NCI-H2029 treated with DMSO at 0.1 percent for 48 hours (cell line): ENCODE data around the gene IFI30.
A peak's percentile ranks its signal among the peaks of the same experiment; 100 is the strongest.

Experiments
- DNase-seq: peaks from one replicate; lab custom pipeline; 2025; lab: John Stamatoyannopoulos, UW

Gene IFI30

DNA sequence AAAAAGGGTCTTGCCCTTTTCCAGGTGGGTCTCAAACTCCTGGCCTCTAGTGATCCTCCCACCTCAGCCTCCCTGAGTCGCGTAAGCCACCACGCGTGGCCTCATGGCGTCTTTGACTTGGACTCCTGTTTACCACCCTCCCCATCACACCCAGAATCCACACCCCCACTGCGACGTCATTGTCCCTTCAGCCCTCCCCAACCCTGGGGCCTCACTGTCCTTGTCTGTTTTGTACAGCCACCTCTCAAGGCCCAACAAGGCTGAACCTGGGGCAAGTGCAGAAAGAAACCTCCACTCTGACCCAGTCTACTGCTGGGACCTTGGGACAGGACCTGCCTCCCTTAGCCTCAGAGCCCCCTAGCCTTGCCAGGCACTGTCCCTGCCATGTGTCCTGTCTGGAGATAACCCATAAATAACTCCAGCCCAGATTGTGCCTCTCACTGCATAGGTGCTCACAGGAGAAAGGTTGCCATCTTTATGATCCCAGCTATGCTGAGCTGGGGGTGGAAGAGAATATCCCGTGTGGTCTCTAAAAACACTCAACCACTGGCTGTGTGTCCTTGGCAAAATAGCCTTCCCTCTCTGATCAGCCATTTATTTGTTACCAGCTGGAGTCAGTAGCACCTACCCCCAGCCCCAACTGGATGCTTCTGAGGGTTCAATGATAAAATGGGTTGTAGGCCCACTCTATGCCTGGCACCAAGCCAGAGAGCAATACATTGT is 1.8 kb upstream of the IFI30 start:
- no peak for DNase-seq

DNA sequence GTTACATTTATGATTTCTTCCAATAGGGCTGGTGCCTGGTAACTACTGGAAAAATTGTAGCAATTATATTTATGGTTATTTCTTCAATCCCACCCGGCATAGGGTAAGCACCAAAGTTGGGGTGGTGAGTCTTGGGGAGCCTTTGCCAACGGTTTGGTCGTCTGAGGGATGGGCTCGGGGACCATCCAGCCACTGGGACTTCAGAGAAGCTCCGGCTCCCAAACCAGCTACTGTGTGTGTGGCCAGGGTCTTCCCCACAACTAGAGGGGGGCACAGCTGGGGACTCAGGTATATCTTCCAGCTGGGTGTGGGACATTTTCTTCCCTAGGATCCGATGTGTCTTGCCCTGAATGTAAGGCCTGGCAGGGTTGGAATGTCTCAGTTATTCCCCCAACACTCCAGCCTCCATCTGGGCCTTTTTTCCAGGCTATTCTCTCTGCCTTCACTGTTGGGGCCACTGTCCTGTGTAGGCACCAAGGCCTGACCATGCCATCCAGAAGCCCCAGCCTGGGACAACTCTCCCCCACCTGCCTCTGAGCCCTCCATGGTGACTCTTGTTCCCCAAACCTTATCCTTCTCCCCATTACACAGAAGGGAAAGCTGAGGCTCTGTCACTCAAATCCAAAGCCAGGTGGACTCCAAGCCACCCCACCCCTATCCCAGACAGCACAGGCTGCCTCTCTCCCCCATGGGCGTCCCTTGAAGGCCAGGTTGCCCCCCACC is 1.1 kb upstream of the IFI30 start:
- DNase-seq, result no peak

DNA sequence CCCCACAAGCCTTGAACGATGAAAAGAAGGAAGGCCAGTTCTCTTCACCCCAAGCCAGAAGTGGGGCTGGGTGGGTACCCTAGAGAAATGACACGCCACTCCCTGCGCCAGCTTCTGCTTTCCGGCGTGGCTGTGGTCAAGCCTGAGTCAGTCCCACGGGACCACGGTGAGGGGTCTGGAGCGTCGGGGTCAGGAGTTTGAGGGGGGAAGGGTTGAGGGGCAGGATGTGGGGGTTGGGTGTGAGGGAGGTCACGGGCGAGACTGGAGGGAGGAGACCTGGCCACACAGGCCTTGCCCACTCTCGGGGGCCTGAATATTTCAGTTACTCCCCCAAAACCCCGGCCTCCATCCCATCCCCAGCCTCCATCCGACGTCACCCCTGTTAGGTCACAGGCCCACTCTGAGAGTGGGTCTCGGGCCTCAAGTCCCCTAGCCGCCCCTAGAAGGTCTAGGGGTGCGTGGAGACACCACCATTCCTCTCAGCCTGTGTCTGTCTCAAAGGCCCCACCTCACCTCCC is 500 bp upstream of the IFI30 start:
- DNase-seq, result no peak

DNA sequence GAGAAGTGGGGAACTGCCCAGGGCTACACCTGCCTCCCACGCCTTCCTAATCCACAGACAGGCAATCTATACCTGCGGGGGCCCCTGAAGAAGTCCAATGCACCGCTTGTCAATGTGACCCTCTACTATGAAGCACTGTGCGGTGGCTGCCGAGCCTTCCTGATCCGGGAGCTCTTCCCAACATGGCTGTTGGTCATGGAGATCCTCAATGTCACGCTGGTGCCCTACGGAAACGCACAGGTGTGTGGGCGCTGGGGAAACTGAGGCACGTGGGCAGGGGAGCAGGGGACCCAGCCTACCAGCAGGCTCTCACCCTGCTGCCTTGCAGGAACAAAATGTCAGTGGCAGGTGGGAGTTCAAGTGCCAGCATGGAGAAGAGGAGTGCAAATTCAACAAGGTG is 1.4 kb downstream of the IFI30 start:
- no peak for DNase-seq

DNA sequence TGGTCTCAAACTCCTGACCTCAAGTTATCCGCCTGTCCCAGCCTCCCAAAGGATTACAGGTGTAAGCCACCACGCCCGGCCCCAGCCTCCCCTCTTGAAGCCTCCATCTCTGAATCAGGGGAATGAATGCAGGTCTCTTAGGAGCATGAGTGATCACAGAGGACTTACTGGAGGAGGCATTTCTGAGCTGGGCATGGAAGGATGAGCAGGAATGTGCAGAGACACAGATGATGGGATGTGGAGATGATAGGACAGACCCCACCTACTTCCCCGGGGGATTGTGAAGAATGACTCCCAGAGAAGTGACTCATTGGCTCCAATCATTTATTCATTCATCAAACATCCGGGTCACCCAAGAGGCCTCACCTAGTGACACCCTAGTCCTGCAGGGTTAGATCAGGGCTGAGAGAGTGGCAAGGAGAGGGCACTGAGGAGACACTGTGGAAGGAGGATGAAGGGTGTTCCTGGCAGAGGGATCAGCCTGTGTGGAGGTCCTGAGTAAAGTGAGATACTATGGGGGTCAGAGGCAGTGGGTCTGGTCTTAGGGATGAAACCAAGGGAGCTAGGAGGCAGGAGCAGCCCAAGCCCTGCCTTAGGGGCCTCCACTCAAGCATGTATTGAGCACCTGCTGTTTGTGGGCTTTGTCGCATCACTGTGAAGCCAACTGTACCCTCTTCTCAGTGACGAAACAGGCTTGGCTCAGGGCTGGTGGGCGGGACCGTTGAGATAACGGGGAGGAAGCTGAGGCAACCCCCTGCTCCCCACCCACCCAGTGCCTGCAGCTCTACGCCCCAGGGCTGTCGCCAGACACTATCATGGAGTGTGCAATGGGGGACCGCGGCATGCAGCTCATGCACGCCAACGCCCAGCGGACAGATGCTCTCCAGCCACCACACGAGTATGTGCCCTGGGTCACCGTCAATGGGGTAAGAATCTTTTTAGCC is 3.0 kb downstream of the IFI30 start:
- DNase-seq, result no peak

DNA sequence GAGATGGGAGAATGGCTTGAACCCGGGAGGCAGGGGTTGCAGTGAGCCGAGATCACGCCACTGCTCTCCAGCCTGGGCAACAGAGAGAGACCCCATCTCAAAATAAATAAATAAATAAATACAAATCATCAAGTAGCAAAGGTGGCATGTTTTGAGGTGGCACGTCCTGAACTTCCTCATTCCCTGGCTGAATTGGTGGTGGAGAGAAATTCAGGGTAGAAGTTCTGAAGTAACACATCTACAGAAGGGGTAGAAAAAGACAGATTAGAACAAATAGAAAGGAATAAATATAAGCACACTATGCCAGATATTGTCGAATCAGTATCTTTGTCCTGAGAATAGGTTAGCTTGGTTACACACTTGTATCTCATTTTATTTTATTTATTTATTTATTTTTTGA is 6.3 kb downstream of the IFI30 start:
- DNase-seq, result no peak

DNA sequence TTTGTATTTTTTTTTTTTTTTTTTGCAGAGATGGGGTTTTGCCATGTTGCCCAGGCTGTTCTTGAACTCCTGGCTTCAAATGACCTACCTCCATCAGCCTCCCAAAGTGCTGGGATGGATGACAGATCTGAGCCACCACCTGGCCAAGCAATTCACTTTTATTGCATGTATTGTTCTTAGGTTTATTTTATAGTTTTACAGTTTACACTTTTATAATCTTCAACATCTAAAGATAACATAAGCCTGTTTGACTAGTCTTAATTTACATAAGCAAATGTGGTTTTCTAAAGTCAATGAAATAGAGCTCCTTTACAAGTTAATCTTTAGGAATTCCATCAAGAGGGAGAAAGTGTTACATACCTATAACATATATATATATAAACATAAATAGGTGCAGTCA is 9.9 kb downstream of the IFI30 start:
- no peak for DNase-seq

DNA sequence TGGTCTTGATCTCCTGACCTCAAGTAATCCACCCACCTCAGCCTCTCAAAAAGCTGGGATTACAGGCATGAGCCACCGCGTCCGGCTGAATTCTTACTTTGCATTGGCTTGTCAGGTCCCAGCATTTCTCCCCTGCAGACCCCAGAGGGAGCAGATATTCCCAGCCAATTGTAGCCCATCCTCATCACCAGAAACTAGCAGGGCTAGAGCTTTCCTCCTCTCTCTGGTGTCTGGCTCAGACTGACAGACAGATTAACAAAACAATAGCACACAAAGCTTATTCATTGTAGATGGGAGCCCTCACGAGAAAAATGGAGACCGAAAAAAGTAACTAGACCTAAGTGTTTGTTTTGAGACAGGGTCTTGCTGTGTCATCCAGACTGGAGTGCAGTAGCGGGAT is 11.9 kb downstream of the IFI30 start:
- no peak for DNase-seq

DNA sequence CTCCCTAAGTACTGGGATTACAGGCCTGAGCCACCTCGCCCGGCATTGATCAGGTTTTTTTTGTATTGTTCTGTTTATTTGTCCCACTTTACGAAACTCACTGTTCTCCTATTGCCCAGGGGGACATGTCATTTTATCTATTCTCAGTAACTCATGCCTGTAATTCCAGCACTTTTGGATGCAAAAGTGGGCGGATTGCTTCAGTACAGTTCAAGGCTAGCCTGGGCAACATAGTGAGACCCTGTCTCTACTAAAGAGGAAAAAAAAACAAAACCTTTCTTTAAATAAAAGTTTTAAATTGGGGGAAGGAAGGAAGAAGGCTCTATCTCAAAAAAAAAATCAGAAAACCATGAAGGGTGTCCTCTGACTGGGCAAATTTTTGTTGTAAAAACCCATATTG is 16.7 kb downstream of the IFI30 start:
- DNase-seq, result no peak

DNA sequence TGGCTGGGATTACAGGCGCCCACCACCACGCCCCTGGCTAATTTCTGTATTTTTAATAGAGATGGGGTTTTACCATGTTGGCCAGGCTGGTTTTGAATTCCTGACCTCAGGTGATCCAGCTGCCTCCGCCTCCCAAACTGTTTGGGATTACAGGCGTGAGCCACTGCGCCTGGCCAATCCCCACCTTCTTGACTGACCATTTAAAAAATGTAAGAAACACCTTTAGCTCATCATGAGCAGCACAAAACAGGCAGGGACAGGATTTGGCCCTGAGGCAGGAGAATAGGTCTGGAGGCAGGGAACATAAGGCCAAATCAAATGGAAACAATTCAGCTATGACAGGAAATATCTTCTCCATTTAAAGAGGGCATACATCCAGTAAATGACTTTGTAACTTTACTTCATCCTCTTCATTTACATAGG is 18.0 kb downstream of the IFI30 start:
- no peak for DNase-seq

DNA sequence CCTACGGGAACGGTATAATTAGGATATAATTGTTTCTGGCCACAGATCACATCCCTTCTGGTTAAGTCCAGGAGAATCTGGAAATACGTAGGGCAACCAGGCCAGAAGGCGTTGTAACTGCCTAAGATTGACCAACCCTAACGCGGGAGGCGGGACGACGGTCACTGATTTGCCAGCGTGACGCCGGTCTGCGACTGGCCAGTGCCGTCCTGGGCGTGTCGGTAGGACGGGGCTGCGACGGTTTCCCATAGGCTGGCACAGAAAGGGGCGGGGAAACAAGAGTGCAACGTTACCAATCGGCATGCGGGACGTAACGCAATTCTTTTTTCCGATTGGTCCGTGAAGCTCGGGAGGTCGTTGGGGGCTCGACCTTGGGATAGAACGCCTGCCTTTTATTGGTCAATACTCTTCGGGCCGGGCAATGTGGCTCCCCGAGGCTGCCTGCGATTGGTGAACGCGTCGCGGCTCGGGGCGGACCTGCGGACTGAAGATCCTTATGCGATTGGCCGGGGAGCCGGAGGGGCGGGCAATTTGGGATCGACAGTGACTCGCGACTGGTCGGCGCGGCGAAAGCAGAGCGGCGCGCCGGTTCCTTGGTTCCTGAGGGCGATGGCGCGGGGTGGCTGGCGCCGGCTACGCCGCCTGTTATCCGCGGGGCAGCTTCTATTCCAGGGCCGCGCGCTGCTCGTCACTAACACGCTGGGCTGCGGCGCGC is 19.2 kb downstream of the IFI30 start, which contains the start of gene MPV17L2:
Gene MPV17L2 (plus strand): TSS at position 546 of the 715 bp plus-strand sequence. CDS start 64 bp downstream, at position 610.
- peak; percentile 97 for DNase-seq

DNA sequence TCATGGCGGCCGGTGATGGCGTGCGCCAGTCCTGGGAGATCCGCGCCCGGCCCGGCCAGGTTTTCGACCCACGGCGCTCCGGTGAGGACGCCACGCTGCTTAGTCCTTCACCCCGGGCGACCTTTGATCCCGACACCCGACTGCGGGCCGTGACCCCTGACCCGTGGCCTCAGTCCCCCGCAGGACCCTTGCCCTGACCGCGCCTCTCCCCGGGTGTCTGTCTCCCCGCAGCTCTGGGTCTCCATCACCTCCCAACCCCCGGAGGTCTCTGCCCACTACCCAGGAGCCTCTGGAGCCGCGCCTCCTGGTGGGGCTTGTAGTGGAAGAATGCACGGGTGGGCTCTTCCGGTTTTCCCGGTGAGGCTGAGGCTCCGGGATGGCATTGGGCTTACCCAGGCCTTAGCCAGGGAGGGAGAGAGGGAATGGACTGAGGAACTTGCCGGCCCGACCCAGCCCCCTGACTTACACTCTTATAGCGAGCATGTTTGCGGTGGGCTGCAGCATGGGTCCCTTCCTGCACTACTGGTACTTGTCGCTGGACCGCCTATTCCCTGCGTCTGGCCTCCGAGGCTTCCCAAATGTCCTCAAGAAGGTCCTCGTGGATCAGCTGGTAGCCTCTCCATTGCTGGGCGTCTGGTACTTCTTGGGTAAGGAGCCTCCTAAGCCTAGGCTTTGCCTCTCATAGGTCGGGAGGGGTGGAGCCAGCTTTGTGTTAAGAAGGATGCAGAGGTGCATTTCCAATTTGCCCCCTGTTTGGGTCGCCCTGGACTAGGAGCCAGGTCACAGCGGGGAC is 20.0 kb downstream of the IFI30 start:
- DNase-seq, result no peak

DNA sequence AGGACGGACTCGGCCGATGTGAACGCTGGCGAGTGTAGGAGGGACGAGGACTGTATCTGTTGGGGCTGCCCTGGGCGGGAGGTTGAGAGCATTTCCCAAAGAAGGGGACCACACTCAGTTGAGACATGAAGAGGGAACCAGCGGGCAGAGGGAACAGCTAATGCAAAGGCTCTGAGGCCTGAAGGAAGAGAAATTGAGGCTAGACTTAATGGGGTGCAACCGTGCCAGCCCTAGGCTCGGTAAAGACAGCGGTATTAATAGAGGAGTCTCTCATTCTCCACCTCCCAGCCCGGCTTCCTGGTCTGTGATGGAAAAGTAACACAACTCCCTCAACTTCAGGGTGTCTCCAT is 20.5 kb downstream of the IFI30 start:
- DNase-seq, result no peak

DNA sequence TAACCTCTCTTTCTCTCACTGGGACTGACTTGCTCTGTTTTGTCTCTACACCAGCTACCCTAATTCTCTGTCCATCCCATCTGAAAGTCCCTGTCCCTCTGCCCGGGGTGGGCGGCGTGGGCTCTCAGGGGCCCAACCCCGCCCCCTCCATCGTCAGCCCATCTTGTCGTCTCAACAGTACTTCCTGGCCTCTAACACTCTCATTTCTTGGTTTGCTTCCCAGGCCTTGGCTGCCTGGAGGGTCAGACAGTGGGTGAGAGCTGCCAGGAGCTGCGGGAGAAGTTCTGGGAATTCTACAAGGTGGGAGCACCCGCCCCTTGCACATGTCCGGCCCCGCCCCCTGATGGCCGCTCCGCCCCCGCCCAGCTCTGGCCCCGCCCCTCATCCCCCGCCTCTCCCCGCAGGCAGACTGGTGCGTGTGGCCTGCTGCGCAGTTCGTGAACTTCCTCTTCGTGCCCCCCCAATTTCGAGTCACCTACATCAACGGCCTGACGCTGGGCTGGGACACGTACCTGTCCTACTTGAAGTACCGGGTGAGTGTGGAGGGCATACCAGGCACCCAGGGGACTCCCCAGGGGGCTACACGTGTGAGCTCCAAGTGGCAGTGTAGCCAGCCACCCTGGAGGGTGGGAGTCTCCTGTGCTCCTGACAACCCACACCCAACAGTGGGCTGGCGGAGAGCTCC is 21.1 kb downstream of the IFI30 start:
- DNase-seq, result no peak

DNA sequence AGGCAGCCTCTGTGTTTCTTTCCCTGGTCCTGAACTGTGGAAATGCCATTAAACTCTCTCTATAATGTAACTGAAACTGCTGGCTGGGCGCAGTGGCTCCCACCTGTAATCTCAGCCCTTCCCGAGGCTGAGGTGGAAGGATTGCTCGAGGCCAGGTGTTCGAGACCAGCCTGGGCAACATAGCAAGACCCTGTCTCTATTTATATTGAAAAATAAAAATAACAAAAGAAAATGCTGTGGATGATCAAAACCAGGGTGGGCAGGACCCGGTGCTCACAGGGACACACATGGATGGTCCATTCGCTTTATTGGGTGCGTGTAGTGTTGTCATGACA is 22.9 kb downstream of the IFI30 start:
- no peak for DNase-seq

DNA sequence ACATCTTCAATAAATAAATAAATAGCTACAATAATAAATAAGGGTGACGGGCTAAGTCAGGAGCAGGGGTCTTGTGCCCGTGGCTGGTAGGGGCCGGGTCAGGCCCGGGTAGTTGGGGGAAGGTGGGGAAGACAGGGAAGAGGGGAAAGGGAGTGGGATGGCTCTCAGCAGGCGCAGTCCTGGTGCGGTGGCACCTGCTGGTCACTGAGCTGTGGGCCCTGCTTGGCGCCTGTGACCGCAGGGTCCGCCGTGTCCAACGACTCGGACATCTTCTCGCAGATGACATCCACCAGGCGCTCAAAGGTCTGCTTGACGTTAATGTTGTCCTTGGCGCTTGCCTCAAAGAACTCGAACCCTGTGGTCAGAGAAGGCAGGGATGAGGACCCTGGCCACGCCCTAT is 23.7 kb downstream of the IFI30 start:
- no peak for DNase-seq

DNA sequence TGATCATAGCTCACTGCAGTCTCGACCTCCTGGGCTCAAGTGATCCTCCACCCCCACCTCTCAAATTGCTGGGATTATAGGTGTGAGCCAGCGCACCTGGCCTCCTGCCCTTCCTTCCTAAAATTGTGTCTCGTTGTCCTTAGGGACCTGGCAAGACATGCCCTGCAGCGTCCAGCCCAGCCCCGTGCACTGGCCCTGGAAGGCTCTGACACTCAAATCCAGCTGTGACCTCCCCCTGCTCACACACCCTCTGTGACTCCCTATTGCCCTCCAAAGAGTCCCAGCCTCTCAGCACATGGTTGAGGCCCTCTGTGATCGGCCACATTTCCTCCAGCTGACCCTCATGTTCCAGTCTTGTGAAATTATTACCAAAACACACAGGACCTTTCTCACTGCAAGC is 24.3 kb downstream of the IFI30 start:
- no peak for DNase-seq

DNA sequence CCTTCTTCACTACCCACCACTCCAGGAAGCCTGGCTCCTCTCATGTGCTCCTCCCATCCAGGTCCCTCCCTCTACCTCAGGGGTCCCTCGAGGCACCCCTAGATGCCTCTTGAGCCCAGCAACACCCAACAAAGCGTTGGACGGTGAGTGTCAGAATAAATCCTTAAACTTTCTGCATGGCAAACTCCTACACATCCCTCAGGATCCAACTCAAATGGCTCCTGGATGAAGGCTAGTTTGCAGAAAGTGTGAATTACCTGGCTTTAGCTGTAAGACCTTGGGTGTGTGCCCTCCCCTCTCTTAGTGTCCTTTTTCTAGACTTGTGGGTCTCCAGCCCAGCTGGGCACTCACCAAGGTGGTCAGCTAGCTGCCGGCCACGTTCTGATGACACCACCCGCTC is 24.8 kb downstream of the IFI30 start:
- no peak for DNase-seq

DNA sequence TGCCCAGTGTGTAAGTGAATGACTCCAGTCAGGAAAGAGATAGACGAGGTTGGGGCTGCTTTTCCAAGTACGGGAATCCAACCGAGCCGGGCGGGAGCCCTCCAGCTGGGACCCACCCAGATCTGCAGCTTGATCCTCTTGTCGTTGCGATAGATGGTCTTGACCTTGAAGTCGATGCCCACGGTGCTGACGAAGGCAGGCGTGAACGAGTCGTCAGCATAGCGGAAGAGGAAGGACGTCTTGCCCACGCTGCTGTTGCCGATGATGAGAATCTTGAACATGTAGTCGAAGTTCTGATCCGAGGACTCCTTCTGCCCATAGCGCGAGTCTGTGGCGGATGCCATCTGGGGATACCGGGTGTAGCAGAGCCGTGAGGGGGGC is 28.8 kb downstream of the IFI30 start:
- DNase-seq, result no peak

DNA sequence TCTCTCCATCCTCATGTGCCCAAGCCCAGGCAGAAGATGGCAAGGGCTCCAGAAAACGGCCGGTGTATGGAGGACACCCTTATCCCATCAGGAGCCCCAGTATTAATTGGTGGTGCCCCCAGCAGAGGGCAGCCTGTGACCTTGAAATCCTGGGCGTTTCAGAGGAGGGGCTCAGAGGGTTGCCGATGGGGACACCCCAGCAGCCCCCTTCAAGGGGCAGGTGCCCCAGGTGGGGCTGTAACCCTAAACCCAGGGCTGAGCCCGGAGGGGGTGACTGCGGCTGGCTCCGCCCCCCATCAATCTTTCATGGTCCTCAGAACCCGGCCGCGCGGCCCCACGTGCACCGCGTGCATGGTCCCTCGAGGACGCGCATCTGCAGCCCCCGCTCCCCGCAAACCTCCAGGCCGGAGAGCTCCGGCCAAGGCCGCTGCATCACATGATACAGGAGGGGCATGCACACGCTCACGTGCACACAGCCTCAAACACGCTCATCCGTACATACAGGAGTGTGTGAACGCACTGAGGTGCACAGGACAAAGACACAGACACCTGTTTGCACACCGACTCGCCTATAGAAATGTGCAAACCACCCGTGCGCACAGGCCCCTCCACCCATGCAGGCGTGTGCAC is 29.3 kb downstream of the IFI30 start:
- no peak for DNase-seq
